HG02938 (cell line): Measurements from ENCODE around the gene MARF1.
"Not testable (repeated sequence)": the region's sequence is repeated elsewhere in the genome, so short reads cannot be mapped to it uniquely, and the experiment has no call there.

Source experiments
- ATAC-seq: cut with Tn5 transposase; IDR thresholded peaks from one replicate; pipeline ENCODE4 v1.9.1; 2021; ENCODE audit warnings: mild to moderate bottlenecking, moderate library complexity; ENCODE audit not compliant: unreplicated experiment

The MARF1 gene

GRCh38 chr16:15574614-15574948 lies 68.4 kb downstream of the MARF1 start:
- no peak for ATAC-seq

DNA sequence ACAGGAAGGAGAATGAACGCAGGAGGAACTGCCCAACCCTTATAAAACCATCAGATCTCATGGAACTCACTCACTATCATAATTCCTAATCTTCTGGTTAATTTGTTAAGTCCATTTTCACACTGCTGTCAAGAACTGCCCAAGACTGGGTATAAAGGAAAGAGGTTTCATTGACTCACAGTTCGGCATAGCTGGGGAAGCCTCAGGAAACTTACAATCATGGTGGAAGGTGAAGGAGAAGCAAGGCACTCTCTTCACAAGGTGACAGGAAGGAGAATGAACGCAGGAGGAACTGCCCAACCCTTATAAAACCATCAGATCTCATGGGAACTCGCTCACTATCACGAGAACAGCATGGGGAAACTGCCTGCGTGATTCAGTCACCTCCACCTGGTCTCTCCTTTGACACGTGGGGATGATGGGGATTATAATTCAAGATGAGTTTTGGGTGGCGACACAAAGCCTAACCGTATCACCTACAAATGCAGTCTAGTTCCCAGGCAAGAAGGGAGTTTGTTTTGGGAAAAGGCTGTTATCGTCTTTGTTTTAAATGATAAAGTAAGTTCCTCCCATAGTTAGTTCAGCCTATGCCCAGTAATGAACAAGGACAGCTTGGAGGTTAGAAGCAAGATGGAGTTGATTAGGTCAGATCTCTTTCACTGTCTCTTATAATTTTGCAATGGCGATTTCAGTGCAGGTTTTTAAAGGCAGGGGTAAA lies 68.9 kb downstream of the MARF1 start:
- not testable (repeated sequence) for ATAC-seq

DNA sequence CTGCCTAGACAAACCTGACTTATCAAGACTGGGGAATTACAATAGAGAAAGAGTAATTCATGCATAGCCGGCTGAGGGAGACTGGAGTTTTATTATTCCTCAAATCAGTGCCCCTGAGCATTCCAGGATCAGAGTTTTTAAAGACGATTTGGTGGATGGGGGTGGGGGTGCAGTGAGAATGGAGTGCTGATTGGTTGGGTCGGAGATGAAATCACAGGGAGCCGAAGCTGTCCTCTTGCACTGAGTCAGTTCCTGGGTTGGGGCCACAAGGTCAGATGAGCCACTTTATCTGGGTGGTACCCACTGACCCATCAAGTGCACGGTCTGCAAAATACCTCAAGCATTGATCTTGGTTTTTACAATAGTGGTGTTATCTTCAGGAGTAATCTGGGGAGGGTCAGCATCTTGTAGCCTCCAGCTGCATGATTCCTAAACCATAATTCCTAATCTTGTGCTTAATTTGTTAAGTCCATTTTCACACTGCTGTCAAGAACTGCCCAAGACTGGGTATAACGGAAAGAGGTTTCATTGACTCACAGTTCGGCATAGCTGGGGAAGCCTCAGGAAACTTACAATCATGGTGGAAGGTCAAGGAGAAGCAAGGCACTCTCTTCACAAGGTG lies 69.6 kb downstream of the MARF1 start:
- no peak for ATAC-seq

DNA sequence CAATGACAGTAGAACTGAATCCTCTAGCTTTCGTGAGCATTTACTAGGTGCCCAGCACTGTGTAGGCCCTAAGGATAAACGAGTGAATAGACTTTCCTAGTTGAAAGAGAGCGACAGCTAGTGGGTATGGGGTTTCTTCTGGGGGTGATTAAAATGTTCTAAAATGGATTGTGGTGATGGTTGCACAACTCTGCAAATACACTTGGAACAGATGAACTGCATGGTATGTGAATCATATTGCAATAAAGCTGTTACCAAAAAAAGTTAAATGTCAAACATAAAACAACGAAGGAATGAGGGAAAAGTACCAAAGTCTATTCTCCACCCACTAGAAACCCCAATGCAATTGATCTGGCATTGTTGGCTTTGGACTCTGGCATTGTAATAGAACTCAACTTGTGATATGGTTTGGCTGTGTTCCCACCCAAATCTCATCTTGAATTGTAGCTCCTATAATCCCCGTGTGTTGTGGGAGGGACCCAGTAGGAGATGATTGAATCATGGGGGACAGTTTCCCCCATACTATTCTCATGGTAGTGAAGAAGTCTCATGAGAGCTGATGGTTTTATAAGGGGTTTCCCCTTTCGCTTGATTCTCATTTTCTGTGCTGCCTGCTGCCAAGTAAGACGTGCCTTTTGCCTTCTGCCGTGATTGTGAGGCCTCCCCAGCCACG lies 70.5 kb downstream of the MARF1 start:
- no peak for ATAC-seq

GRCh38 chr16:15571557-15571956 lies 71.4 kb downstream of the MARF1 start:
- no peak for ATAC-seq

DNA sequence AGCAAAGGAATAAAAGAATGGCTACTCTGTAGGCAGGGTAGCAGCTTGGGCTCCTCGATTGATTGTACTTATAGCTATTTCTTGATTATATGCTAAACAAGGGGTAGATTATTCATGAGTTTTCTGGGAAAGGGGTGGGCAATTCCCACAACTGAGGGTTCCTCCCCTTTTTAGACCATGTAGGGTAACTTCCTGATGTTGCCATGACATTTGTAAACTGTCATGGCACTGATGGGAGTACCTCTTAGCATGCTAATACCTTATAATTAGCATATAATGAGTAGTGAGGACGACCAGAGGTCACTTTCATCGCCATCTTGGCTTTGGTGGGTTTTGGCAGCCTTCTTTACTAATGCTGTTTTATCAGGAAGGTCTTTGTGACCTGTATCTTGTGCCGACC lies 72.3 kb downstream of the MARF1 start:
- ATAC-seq = not testable (repeated sequence)

GRCh38 chr16:15567823-15568222 lies 75.1 kb downstream of the MARF1 start:
- no peak for ATAC-seq

DNA sequence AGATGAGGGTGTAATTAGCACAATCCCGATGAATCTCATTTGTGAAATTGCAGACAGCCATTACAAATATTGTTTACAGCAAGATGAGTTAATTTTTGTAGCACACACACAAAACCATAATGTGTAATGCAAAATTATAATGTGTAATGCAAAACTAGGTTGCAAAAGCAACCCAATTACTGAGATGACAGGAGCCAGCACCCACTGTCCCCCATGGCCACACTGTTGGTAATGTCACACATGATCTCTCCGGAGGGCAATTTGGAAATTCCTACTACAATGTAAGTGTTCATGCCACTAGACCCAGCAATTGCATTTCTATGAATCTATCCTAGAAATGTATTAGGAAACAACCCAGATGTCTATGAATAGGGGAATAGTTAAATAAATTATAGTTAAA lies 76.9 kb downstream of the MARF1 start:
- ATAC-seq = no peak

- no peak for ATAC-seq
These were observed 78.2 kb downstream of the MARF1 start for GRCh38 chr16:15564604-15565339.

DNA sequence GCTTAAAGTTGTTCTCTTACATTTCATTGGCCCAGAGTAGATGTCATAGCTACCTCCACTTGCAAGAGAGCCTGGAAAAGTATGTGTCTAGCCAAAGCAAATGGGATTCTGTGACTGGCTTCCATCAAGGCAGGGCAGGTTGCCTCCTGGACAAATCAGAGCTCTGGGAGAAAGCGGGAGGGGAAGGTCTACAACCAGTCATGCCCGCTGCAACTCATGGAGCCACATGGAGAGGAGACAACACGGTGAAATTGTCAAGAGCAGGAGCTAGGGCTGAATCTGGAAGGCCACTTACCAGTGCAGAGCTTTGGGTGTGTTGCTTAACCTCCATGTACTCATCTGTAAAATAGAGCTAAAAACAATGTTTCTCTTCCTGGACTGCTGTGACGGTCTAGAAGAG lies 83.8 kb downstream of the MARF1 start:
- no peak for ATAC-seq

DNA sequence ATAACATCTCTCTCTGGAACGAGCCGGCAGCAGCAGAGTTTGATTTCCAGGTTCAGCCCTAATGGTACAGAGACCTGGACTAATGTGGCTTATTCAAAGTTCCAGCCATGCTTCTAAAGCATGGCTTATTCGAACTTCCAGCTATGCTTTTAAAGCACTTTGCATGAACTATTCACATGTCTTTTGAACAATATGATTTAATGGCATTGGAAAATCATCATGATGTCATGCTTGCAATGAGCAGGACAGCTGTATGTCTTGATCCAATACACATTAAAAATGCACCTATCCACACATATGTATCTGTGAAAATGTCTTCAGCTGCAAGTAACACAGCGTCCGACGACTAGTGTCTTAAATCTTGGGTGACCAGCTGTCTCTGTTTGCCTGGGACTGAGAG lies 85.7 kb downstream of the MARF1 start:
- no peak for ATAC-seq

DNA sequence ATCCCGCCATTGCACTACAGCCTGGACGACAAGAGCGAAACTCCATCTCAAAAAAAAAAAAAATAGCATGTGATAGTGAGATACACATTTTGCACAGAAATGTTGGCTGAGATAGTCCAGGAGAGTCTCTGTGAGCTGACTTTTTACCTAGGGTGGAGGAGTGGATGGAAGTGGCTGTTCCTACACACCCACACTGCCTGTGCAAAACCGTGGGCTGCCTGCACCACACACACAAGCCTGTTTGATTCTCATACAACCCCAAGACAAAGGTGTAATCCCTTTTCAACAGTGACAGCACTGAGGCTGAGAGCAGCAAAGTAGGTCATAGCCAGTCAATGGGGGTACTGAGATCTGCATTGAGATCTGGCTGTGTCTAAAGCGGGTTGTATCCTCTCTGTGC lies 86.8 kb downstream of the MARF1 start:
- ATAC-seq = no peak

GRCh38 chr16:15553313-15554088 lies 89.5 kb downstream of the MARF1 start:
- ATAC-seq = no peak

DNA sequence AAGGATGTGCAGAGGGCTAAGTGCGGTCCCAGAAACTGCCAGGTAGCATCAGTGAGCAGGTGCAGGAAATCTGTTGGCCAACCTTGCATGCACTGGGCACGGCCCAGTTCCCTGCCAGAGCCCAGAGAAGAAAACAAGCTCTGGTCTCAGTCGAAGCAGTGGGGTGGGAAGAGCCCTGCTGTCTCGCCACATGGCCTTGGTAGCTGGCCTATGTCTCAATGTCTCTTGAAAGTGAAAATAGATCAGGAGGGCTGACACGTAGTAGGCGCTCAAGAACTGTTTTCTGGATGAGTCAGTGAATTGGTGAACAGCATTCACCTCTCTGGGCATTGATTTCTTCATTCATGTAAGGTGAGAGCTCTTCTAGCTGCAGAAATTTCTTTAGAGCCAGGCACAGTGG lies 90.4 kb downstream of the MARF1 start:
- no peak for ATAC-seq

- no peak for ATAC-seq
These were observed 94.5 kb downstream of the MARF1 start for GRCh38 chr16:15548482-15548891.

DNA sequence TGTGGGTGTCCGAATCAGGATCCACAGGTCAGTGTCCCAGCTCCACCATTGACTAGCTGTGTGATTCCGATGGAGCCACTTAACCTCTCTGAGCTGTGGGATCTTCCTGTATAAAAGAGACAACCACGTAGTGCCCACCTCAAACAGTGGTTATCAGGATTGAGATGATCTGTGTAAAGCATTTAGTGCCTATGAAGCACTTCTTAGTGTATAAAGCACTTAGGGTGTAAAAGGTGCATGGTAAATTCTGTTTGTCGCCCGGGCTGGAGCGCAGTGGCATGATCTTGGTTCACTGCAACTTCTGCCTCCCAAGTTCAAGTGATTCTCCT lies 95.2 kb downstream of the MARF1 start:
- no peak for ATAC-seq

DNA sequence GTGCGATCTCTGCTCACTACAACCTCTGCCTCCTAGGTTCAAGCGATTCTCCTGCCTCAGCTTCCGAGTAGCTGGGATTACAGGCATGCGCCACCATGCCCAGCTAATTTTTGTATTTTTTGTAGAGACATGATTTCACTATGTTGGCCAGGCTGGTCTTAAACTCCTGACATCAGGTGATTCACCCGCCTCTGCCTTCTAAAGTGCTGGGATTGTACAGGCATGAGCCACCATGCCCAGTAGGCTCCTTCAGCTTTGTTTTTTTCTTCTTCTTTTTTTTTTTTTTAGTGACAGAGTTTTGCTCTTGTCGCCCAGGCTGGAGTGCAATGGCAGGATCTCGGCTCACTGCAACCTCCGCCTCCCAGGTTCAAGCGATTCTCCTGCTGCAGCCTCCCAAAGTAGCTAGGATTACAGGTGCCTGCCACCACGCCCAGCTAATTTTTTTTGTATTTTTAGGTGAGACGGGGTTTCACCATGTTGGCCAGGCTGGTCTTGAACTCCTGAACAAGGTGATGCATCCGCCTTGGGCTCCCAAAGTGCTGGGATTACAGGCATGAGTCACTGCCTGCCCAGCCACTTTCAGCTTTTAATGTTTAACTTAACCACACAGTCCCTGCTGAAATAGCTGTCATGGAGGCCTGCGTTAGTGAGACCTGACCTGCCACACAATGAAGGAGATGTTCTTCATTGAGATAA lies 95.7 kb downstream of the MARF1 start:
- ATAC-seq = not testable (repeated sequence)

- no peak for ATAC-seq
These were observed 97.4 kb downstream of the MARF1 start for GRCh38 chr16:15545544-15545943.

DNA sequence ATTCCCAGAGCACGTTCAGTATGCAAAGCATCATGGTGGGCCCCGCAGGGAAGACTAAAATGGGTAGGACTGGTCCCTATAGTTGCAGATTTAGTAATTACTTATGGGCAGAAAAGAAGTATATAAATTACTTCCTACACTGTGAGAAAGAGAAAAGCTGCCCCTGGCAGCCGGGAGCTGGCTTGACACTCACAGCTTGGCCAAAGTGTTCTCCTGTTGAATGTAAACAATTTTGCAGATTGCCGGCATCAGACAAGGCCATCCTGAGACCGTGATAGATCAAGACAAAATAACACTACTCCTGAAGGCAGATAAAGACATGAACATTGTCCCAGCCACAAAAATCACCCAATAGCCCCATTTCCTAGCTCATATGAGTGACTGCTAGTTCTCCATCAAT lies 98.5 kb downstream of the MARF1 start:
- ATAC-seq = no peak
